GM23338 (cell line): ENCODE measurements around the gene FHIT.
A peak's percentile ranks its signal among the peaks of the same experiment; 100 is the strongest.

ENCODE experiments used
- CTCF ChIP-seq, 2 experiments: fragments of 200-600 bp in 1 of 2; sonication (generic) in 1 of 2; conservative IDR thresholded peaks; 2 replicates each; pipeline versions ENCODE4 v1.5.1 to v1.6.1; 2016 to 2017; ENCODE audit warnings: antibody characterized with exemption in 2 of 2, low read depth in 2 of 2, mild to moderate bottlenecking in 2 of 2, moderate library complexity in 1 of 2
- EZH2 ChIP-seq: fragments of 200-600 bp; sonication (generic); IDR thresholded peaks from one replicate; pipeline ENCODE4 v1.8.0; 2017; ENCODE audit warnings: antibody characterized with exemption, mild to moderate bottlenecking, low read depth; ENCODE audit not compliant: unreplicated experiment
- POLR2AphosphoS5 ChIP-seq: IDR thresholded peaks from 2 replicates; pipeline ENCODE4 v1.6.1; 2016; ENCODE audit warnings: antibody characterized with exemption, low read depth

GRCh38 chr3:60424942-60425341 is 826.3 kb downstream of the FHIT start:
- no peak for TF ChIP-seq POLR2AphosphoS5
- peak in 1 of 2 experiments; percentile 4; a peak in 1 of 4 replicates for TF ChIP-seq CTCF (conservative IDR thresholded peaks at IDR 0.05; ENCODE audit: low read depth in 2 of 2)
- TF ChIP-seq EZH2, result no peak
